ENCODE results near the gene ZC3H18. TPM values are rescaled to one million over a fixed set of nuclear protein-coding genes. Genes with fewer than 3 reads are reported as not detected.

The ZC3H18 gene
- total and polyA plus RNA-seq, 2 donors (not counting 1 experiment from before 2014, with no cell fraction given) = 7.9 to 9.4 TPM

GRCh38 chr16:88645941-88646340 lies 75.7 kb downstream of the ZC3H18 start:
- H3K9me3 ChIP-seq (ENCODE audit: control insufficient read depth, insufficient read depth, low read depth, low read length) = no peaks in the 10 kb centered on the region
- peaks cover 3% of the 10 kb centered on the region for H3K4me1 ChIP-seq (ENCODE audit: control insufficient read depth, extremely low read depth, insufficient read depth, low read length)
- no peaks in the 10 kb centered on the region for H4K20me1 ChIP-seq (ENCODE audit: control insufficient read depth, extremely low read depth, insufficient read depth, low read length)
- no peak overlapping the region for H3K4me3 ChIP-seq (replicated peaks in 1 of 4; ENCODE audit: control extremely low read depth in 1 of 4, insufficient read depth in 1 of 4, low read depth in 3 of 4, low read length in 4 of 4)
- H3K27me3 ChIP-seq (ENCODE audit: control insufficient read depth, insufficient read depth, low read length) = no peaks in the 10 kb centered on the region
- H3K79me2 ChIP-seq (ENCODE audit: control insufficient read depth, insufficient read depth, low read length) = no peaks in the 10 kb centered on the region
- no peaks in the 10 kb centered on the region for H3K36me3 ChIP-seq (ENCODE audit: control insufficient read depth, insufficient read depth, low read length)
- H3K4me2 ChIP-seq (ENCODE audit: extremely low read depth, insufficient read depth, low read length) = no peak overlapping the region
- no peak for DNase-seq (ENCODE audit: low read depth in 2 of 2)
- no peak overlapping the region for H3K27ac ChIP-seq (ENCODE audit: insufficient read depth, low read length)
- H2AFZ ChIP-seq (ENCODE audit: low read length) = no peak overlapping the region
- no peak for TF ChIP-seq CTCF (conservative IDR thresholded peaks at IDR 0.05 in 1 of 2, IDR thresholded peaks at IDR 0.05 in 1 of 2; ENCODE audit: low read depth in 1 of 2, low read length in 2 of 2)
- no peak for TF ChIP-seq EZH2 (IDR thresholded peaks at IDR 0.05; ENCODE audit: low read length, missing control alignments)
- H3K9ac ChIP-seq (ENCODE audit: insufficient read depth, low read length) = no peak overlapping the region

DNA sequence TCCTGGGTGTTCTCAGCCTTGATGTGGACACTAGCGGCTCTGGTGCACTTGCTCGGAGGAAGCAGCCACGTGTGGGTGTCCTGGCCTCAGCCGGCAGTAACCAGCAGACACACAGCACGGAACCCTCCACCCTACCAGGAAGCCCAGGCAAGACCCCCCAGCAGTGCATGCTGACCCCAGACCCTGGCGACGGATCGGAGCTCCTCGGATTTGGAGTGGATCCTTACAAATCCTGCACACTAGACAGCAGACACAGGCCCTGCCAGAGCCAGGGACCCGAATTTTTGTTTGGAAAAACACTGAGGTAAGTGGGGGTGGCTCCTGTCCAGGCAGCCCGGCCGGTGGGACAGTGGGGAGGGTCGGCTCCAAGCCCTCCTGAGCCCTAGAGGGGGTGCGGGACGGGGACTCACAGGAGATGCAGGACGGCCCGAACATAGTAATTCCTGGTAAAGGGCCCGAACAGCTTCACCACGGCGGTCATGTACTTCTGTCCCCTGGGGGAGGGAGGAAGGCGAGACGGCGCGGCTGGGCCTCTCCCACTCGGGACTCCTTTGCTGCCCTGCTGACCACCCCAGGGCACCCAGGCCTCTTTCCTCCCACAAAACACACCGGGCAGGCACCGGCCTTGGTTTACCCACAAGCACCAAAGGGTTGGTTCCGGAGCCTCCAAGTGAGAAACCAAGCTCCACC lies 76.3 kb downstream of the ZC3H18 start:
- DNase-seq (ENCODE audit: low read depth in 2 of 2) = no peak
- no peak overlapping the region for H2AFZ ChIP-seq (ENCODE audit: low read length)
- no peaks in the 10 kb centered on the region for H4K20me1 ChIP-seq (ENCODE audit: control insufficient read depth, extremely low read depth, insufficient read depth, low read length)
- TF ChIP-seq EZH2 (IDR thresholded peaks at IDR 0.05; ENCODE audit: low read length, missing control alignments) (no peak), CTCF (conservative IDR thresholded peaks at IDR 0.05 in 1 of 2, IDR thresholded peaks at IDR 0.05 in 1 of 2; ENCODE audit: low read depth in 1 of 2, low read length in 2 of 2) (no peak)
- no peak overlapping the region for H3K4me3 ChIP-seq (replicated peaks in 1 of 4; ENCODE audit: control extremely low read depth in 1 of 4, insufficient read depth in 1 of 4, low read depth in 3 of 4, low read length in 4 of 4)
- H3K27ac ChIP-seq (ENCODE audit: insufficient read depth, low read length) = no peak overlapping the region
- H3K4me2 ChIP-seq (ENCODE audit: extremely low read depth, insufficient read depth, low read length) = no peak overlapping the region
- no peak overlapping the region for H3K9ac ChIP-seq (ENCODE audit: insufficient read depth, low read length)
- H3K27me3 ChIP-seq (ENCODE audit: control insufficient read depth, insufficient read depth, low read length) = no peaks in the 10 kb centered on the region
- no peaks in the 10 kb centered on the region for H3K36me3 ChIP-seq (ENCODE audit: control insufficient read depth, insufficient read depth, low read length)
- H3K79me2 ChIP-seq (ENCODE audit: control insufficient read depth, insufficient read depth, low read length) = no peaks in the 10 kb centered on the region
- no peaks in the 10 kb centered on the region for H3K9me3 ChIP-seq (ENCODE audit: control insufficient read depth, insufficient read depth, low read depth, low read length)
- peaks cover 8% of the 10 kb centered on the region for H3K4me1 ChIP-seq (ENCODE audit: control insufficient read depth, extremely low read depth, insufficient read depth, low read length)

GRCh38 chr16:88647178-88648070 lies 77.2 kb downstream of the ZC3H18 start:
- H3K27me3 ChIP-seq (ENCODE audit: control insufficient read depth, insufficient read depth, low read length) = no peaks in the 10 kb centered on the region
- TF ChIP-seq CTCF (conservative IDR thresholded peaks at IDR 0.05 in 1 of 2, IDR thresholded peaks at IDR 0.05 in 1 of 2; ENCODE audit: low read depth in 1 of 2, low read length in 2 of 2) (no peak), EZH2 (IDR thresholded peaks at IDR 0.05; ENCODE audit: low read length, missing control alignments) (no peak)
- no peak for DNase-seq (ENCODE audit: low read depth in 2 of 2)

More at GRCh38 chr16:88647178-88648070, 77.2 kb downstream of the ZC3H18 start:
- Histone ChIP-seq H4K20me1 (ENCODE audit: control insufficient read depth, extremely low read depth, insufficient read depth, low read length) (no peaks in the 10 kb centered on the region), H3K9ac (ENCODE audit: insufficient read depth, low read length) (no peak overlapping the region), H3K36me3 (ENCODE audit: control insufficient read depth, insufficient read depth, low read length) (peaks cover 3% of the 10 kb centered on the region), H3K4me3 (replicated peaks in 1 of 4; ENCODE audit: control extremely low read depth in 1 of 4, insufficient read depth in 1 of 4, low read depth in 3 of 4, low read length in 4 of 4) (no peak overlapping the region), H3K4me1 (ENCODE audit: control insufficient read depth, extremely low read depth, insufficient read depth, low read length) (peaks cover 9% of the 10 kb centered on the region), H2AFZ (ENCODE audit: low read length) (no peak overlapping the region), H3K9me3 (ENCODE audit: control insufficient read depth, insufficient read depth, low read depth, low read length) (no peaks in the 10 kb centered on the region), H3K79me2 (ENCODE audit: control insufficient read depth, insufficient read depth, low read length) (no peaks in the 10 kb centered on the region), H3K27ac (ENCODE audit: insufficient read depth, low read length) (no peak overlapping the region), H3K4me2 (ENCODE audit: extremely low read depth, insufficient read depth, low read length) (no peak overlapping the region)
